ENCODE measurements around the gene GLYR1. TPM values are rescaled to one million over a fixed set of nuclear protein-coding genes. Genes with fewer than 3 reads are reported as not detected.

GLYR1 gene
- total and polyA plus RNA-seq, 2 donors (not counting 3 experiments of a cell fraction or from before 2014, with no cell fraction given): 47.9 to 107 TPM

- H3K27ac ChIP-seq (ENCODE audit: insufficient read depth, low read depth, low read length): no peak overlapping the region
- intact Hi-C loops (cut with micrococcal nuclease): no loop called here
- DNase-seq (ENCODE audit: low read depth, low spot score): no peak
- peaks cover 8% of the 10 kb centered on the region for H3K4me1 ChIP-seq (ENCODE audit: control insufficient read depth, extremely low read depth, insufficient read depth, low read length)
- no peak overlapping the region for H3K4me3 ChIP-seq (replicated peaks in 1 of 3; ENCODE audit: insufficient read depth in 1 of 3, low read depth in 1 of 3, low read length in 3 of 3)
- H4K20me1 ChIP-seq (replicated peaks; ENCODE audit: control insufficient read depth, extremely low read depth, insufficient read depth, low read length): no peaks in the 10 kb centered on the region
- H3K27me3 ChIP-seq (ENCODE audit: control insufficient read depth in 2 of 2, insufficient read depth in 2 of 2, low read length in 2 of 2): no peaks in the 10 kb centered on the region
- BruUV-seq (replicated peaks): no TSS peak
- POLR2A ChIA-PET: no interaction called here
- H3K9me1 ChIP-seq (replicated peaks; ENCODE audit: control insufficient read depth, extremely low read depth, insufficient read depth, low read length): no peaks in the 10 kb centered on the region
- peaks cover 12 to 38% of the 10 kb centered on the region in 2 experiments for H3K36me3 ChIP-seq (ENCODE audit: control insufficient read depth in 2 of 2, extremely low read depth in 1 of 2, insufficient read depth in 2 of 2, low read length in 2 of 2)
- no peak overlapping the region for H2AFZ ChIP-seq (ENCODE audit: low read depth, low read length)
- dilution Hi-C loops (cut with MboI; ENCODE audit: extremely low pct_ligation_motif_present, low sequenced_read_pairs): no loop called here
- TF ChIP-seq EZH2 (IDR thresholded peaks at IDR 0.05; ENCODE audit: borderline replicate concordance, low read depth, low read length, severe bottlenecking) (no peak), MAX (IDR thresholded peaks at IDR 0.05; ENCODE audit: insufficient read depth, insufficient read length) (no peak), FOS (IDR thresholded peaks at IDR 0.05; ENCODE audit: borderline replicate concordance, insufficient read depth, low read length) (no peak), POLR2AphosphoS5 (IDR thresholded peaks at IDR 0.05; ENCODE audit: insufficient read depth, low read depth, low read length) (no peak), MYC (IDR thresholded peaks at IDR 0.05; ENCODE audit: low read depth, low read length) (no peak), GATA2 (IDR thresholded peaks at IDR 0.05; ENCODE audit: insufficient read depth, insufficient read length, low read depth, low read length) (no peak), CTCF (IDR thresholded peaks at IDR 0.05; ENCODE audit: extremely low read depth in 1 of 2, insufficient read depth in 1 of 2, low read depth in 1 of 2, low read length in 2 of 2) (no peak), JUN (IDR thresholded peaks at IDR 0.05; ENCODE audit: borderline replicate concordance, insufficient read depth, insufficient read length, low read depth) (no peak), POLR2A (IDR thresholded peaks at IDR 0.05; ENCODE audit: low read depth, low read length) (no peak)
- H3K4me2 ChIP-seq (ENCODE audit: insufficient read depth, low read length): no peak overlapping the region
- CTCF ChIA-PET: no interaction called here
- no peaks in the 10 kb centered on the region for H3K9me3 ChIP-seq (replicated peaks; ENCODE audit: control insufficient read depth, insufficient read depth, low read length)
- no peak for FAIRE-seq
- peaks cover 12% of the 10 kb centered on the region for H3K79me2 ChIP-seq (ENCODE audit: control insufficient read depth, insufficient read depth, low read length)
- no peak overlapping the region for H3K9ac ChIP-seq (replicated peaks; ENCODE audit: extremely low read depth, insufficient read depth, low read length)
Observed at GRCh38 chr16:4762205-4762604, 84.9 kb downstream of the GLYR1 start.

Data from endothelial cell of umbilical vein (primary cell).